OCI-M1 (cell line): ENCODE measurements around the gene RETREG2.

ENCODE experiments used
- DNase-seq: peaks from one replicate; lab custom pipeline; 2025; lab: John Stamatoyannopoulos, UW

Gene RETREG2

GRCh38 chr2:219177552-219178376 is at the start of gene RETREG2:
TSS of gene RETREG2 (plus strand) at chr2:219178275. CDS start at chr2:219178353, 78 bp downstream.
- DNase-seq = peak; percentile 94

- DNase-seq = peak; percentile 92
These were observed 49.7 kb upstream of the RETREG2 start for GRCh38 chr2:219128396-219128795.

DNA sequence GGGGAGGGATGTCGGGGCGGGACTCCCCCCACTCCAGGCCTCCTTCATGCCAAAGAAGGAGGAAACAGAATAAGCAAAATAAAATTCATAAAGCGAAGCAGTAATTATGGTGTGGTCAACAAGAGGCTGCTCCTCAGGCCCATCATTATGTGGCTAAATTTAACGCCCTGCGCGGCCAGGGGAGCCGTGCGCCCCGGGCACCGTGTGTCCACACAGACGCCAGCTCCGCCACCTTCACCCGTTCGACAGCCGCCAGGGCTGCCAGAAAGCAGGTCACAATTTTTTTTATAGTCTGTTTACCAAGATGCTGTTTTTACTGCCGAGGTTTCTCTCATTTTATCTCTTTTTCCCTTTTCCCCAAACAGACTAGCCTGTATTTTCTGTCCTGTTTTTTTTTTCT is 48.5 kb upstream of the RETREG2 start:
- no peak for DNase-seq

DNA sequence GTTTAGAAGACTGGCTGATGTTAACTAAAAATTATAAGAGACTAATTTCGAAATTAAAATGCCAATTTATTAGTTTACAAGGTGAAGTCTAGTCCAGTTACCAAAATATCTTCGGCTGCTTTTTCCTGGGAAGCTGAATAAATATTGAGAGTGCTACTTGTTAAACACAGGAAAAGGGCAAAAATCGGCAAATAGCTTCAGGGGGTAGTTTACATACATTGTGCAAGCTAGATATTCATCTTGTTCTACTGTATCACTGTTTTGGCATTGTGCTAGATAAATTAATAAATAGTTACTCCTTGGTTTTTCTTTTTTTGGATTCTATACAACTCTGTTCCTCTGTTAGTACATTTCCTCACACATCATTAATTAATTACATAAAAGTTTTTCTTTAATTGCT is 46.7 kb upstream of the RETREG2 start:
- DNase-seq = no peak

- DNase-seq = no peak
These were observed 46.3 kb upstream of the RETREG2 start for GRCh38 chr2:219131744-219132143.

GRCh38 chr2:219133976-219134375 is 44.1 kb upstream of the RETREG2 start:
- peak; percentile 72 for DNase-seq

GRCh38 chr2:219140722-219141121 is 37.4 kb upstream of the RETREG2 start:
- DNase-seq = no peak

DNA sequence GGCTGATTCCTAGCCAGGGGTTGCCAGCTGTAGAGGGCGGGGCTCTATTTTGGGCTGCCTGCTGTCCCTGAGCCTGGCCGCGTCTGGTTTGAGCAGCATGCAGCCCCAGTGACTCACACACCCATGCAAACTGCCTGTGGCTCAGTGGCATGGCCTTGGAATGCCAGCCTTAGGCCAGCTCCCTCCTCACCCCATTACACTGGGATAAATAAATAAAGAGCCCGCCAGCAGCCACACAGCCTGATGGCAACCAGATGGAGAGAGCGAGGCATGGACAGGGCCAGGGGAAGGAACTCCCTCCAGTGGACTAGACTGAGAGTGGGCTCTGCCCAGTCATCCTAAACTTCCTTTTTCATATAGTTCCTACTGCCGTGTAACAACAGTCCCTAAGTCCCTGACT is 35.7 kb upstream of the RETREG2 start:
- peak; percentile 16 for DNase-seq

GRCh38 chr2:219149667-219150066 is 28.4 kb upstream of the RETREG2 start:
- DNase-seq = no peak

DNA sequence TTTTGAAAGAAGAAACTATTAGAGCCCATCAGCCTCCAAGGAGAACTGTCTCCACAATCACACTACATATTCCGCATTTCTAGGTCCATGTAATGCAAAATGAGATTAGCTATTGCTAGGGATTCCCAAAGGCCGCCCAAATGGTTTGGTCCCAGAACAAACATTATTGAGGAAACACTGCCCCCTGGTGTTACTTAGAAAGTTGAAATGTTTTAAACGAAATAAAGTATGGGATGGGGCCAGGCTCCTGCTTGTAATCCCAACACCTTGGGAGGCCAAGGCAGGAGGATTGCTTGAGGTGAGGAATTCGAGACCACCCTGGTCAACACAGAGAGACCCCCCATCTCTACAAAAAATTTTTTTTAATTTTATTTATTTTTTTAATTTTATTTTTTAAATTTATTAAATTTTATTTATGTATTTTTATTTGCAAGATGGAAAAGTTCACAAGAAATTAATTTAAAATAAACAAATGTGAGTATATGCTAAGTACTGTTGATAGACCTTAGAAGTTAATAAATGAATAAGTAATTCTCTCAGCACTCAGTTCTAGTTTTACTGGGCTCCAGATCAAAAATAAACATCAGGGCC is 22.9 kb upstream of the RETREG2 start:
- DNase-seq = peak; percentile 92

DNA sequence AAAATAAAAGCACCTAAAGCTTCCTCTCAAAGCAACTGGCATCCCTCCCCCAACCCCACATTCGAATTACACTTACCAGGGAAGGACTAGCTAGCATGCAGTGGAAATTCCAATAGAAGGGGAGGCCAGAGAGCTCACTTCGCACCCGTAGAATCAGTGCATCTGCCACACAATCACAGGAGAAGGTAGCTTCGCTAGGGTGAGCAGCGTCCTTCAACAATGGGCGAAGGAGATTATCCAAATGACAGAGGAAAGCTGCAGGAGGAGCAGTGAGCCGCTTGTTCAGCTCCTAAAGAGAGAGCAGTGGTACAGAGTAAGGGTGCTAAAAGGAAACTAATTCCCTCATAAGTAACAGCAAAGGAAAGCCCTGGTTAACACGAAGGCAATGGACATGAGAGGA is 20.7 kb upstream of the RETREG2 start:
- no peak for DNase-seq

GRCh38 chr2:219158025-219158424 is 20.1 kb upstream of the RETREG2 start:
- DNase-seq = no peak

DNA sequence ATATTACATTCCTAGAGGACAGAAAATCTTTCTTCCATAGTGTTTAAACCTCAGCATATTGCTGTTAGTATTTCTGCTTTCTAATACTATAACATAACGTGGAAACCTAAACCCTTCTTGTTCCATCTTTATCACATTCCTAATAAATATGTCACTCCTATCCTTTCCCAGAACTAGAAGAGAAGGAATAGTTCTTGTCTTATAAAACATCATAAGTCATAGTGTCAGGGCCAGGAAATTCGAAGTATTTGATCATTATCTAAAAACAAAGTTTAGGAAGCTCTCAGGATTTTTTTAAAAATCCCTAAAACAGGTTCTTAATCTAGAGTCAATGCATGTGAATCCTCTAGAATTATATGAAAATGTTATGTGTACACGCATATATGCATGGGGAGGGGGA is 19.5 kb upstream of the RETREG2 start:
- no peak for DNase-seq

DNA sequence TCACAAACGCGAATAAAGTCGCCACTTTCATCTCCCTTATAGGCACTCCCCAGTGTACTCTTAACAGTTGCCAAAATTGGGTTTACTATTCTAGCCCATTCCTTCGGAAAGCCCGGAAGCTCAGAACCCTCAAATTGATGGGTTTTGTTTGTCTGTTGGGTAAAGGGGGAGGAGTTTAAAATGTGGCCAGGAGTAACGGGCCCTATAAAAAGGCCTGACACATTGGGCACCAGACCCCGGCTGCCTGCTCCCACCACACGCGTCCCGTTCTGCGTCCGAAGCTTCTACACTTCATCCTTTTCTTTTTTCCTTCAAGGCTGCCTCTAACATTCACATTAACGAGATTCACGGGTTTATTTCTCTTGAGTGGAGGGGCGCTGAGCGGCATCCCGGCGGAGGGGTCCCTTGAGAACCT is 18.3 kb upstream of the RETREG2 start:
- no peak for DNase-seq

GRCh38 chr2:219160186-219161017 is 17.7 kb upstream of the RETREG2 start, which contains the start of gene NHEJ1:
TSS of gene NHEJ1 (minus strand) at chr2:219160815. CDS start at chr2:219158362, 2,453 bp downstream.
- DNase-seq = peak; percentile 98

DNA sequence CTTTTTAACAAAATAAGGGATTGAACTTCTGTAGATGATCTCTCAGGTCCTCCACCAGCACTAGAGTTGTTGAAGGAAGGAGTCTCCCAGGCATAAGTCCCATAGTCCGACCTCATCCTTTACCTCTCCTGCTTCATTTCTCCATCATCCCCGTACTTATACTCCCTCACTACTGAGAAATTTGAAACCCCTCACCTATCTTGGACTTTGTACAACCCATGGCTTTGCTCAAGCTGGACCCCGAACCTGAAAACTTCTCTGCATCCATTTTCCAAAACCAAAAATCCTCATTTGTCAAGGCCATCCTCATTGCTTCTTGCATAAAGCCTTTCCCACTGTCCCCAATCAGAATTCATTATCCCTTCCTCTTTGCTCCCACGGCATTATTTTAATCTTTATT is 17.0 kb upstream of the RETREG2 start:
- DNase-seq = no peak

DNA sequence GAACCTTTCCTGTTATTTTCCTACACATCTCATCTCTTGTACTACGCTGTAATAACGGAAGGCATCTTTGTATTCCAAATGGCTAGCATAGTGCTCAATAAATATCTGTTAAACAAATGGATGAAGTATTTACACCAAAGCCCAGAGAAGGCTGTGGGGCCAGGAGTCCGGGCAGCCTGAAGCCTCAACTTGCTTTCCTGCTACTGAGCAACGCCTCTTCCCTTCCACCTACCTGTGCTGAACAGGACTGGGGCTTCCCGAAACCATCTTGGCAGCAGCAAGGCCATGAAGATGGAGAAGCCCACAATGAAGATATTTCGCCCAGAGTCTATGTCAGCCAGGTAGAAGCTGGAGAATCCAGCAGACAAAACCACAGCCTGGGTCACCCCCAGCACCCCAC is 14.9 kb upstream of the RETREG2 start:
- DNase-seq = no peak

GRCh38 chr2:219165058-219165911 is 12.8 kb upstream of the RETREG2 start:
- DNase-seq = no peak

- DNase-seq = no peak
These were observed 10.1 kb upstream of the RETREG2 start for GRCh38 chr2:219167997-219168396.

- DNase-seq = no peak
These were observed 9.5 kb upstream of the RETREG2 start for GRCh38 chr2:219168526-219168925.

DNA sequence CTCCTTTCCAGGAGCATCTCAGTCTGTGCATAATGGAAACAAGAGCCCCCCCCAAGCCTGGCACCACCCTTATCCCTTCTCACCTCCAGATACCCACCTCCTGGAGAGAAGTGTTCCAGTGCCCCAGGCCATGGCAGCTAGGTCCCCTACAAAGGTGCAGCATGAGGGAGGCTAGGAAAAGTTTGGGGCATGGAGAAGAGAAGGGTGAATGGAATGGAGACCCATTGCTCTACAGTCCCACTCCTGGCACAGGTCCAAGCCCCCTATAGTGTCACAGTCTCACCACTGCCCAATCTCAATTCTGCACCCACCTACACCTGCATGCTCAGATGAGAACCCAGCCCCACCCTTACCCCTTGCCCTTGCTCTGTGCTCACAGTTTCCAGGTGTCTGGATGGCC is 9.1 kb upstream of the RETREG2 start:
- DNase-seq = no peak
